Colonic mucosa (tissue), 4 donors: ENCODE results near the gene MAGEF1. TPM values are rescaled to one million over a fixed set of nuclear protein-coding genes. Genes with fewer than 3 reads are reported as not detected.

Source experiments
- DNase-seq: peaks from one replicate; pipeline ENCODE4 v3.0.0-alpha.2; 2020
- H3K27ac ChIP-seq: fragments of 200-600 bp; one replicate; pipeline ENCODE4 v1.8.0; 2021
- H3K27me3 ChIP-seq: fragments of 200-600 bp; one replicate; pipeline ENCODE4 v1.8.0; 2021
- H3K36me3 ChIP-seq: fragments of 200-600 bp; one replicate; pipeline ENCODE4 v1.8.0; 2021
- H3K4me1 ChIP-seq: fragments of 200-600 bp; one replicate; pipeline ENCODE4 v1.8.0; 2021; ENCODE audit warnings: mild to moderate bottlenecking
- H3K4me3 ChIP-seq: fragments of 200-600 bp; one replicate; pipeline ENCODE4 v1.8.0; 2021
- H3K9ac ChIP-seq, 2 donors: one replicate each; pipeline ENCODE4 v1.7.0; 2013; ENCODE audit warnings: control low read depth in 2 of 2, low read depth in 2 of 2, low read length in 2 of 2
- H3K9me3 ChIP-seq: fragments of 200-600 bp; one replicate; pipeline ENCODE4 v1.8.0; 2021
- CTCF ChIP-seq: fragments of 200-600 bp; IDR thresholded peaks from one replicate; pipeline ENCODE4 v1.8.0; 2022; ENCODE audit warnings: antibody characterized with exemption, mild to moderate bottlenecking
- intact Hi-C: fragments of 100-400 bp; cut with DNase I; formaldehyde crosslinking; loops from one replicate; pipeline ENCODE4 v1.14.1; 2022
- total RNA-seq, 2 donors: library from RNA; stranded (reverse); fragmentation: NEBNext Ultra II Directional in 1 of 2; extraction: Animal tissue kit (Norgen Biotek cat#: 25700) in 1 of 2; gene quantifications; one replicate each; pipeline ENCODE4 v1.2.1, GENCODE V29; 2021
- donor health status: healthy.
- donor health status: DM: no; HTN: no; CAD: no.
- donor health status: DM: no; HTN: no; CAD: no.

Gene MAGEF1
- total RNA-seq, 2 donors from 2014 or later, result 28.3 to 42.6 TPM

GRCh38 chr3:184693011-184693975, 18.6 kb downstream of the MAGEF1 start:
- H3K9ac ChIP-seq, result no peak overlapping the region
- no peaks in the 10 kb centered on the region for H3K27me3 ChIP-seq
- no peak for TF ChIP-seq CTCF
- H3K4me3 ChIP-seq, result no peak overlapping the region
- no peak for DNase-seq
- no peaks in the 10 kb centered on the region for H3K36me3 ChIP-seq
- H3K9me3 ChIP-seq, result no peaks in the 10 kb centered on the region
- no peak overlapping the region for H3K27ac ChIP-seq
- intact Hi-C loops, result no loop called here
- H3K4me1 ChIP-seq, result no peaks in the 10 kb centered on the region

GRCh38 chr3:184691397-184692231, 20.2 kb downstream of the MAGEF1 start:
- Histone ChIP-seq H3K9me3 (no peaks in the 10 kb centered on the region), H3K36me3 (no peaks in the 10 kb centered on the region), H3K27me3 (no peaks in the 10 kb centered on the region), H3K9ac (peak overlapping the region in 1 of 2 donors; percentile 6), H3K4me3 (no peak overlapping the region), H3K27ac (no peak overlapping the region), H3K4me1 (no peaks in the 10 kb centered on the region)
- TF ChIP-seq CTCF, result no peak
- DNase-seq, result no peak
- intact Hi-C loops, result no loop called here

GRCh38 chr3:184690192-184690883, 21.5 kb downstream of the MAGEF1 start:
- no peak for TF ChIP-seq CTCF
- DNase-seq, result no peak
- Histone ChIP-seq H3K36me3 (no peaks in the 10 kb centered on the region), H3K4me3 (no peak overlapping the region), H3K27ac (no peak overlapping the region), H3K9ac (no peak overlapping the region), H3K9me3 (no peaks in the 10 kb centered on the region), H3K4me1 (no peaks in the 10 kb centered on the region), H3K27me3 (no peaks in the 10 kb centered on the region)
- intact Hi-C loops, result no loop called here

- no peaks in the 10 kb centered on the region for H3K36me3 ChIP-seq
- TF ChIP-seq CTCF, result no peak
- no peak overlapping the region for H3K9ac ChIP-seq
- H3K4me1 ChIP-seq, result no peaks in the 10 kb centered on the region
- no peak for DNase-seq
- H3K4me3 ChIP-seq, result no peak overlapping the region
- H3K27ac ChIP-seq, result peak overlapping the region; percentile 44
- H3K27me3 ChIP-seq, result no peaks in the 10 kb centered on the region
- intact Hi-C loops, result no loop called here
- no peaks in the 10 kb centered on the region for H3K9me3 ChIP-seq
Observed at GRCh38 chr3:184688882-184689271, 23.0 kb downstream of the MAGEF1 start.

GRCh38 chr3:184688251-184688881, 23.5 kb downstream of the MAGEF1 start:
- TF ChIP-seq CTCF, result no peak
- intact Hi-C loops, result no loop called here
- Histone ChIP-seq H3K36me3 (no peaks in the 10 kb centered on the region), H3K27me3 (no peaks in the 10 kb centered on the region), H3K4me1 (no peaks in the 10 kb centered on the region), H3K9ac (no peak overlapping the region), H3K27ac (peak overlapping the region; percentile 44), H3K4me3 (no peak overlapping the region), H3K9me3 (no peaks in the 10 kb centered on the region)
- DNase-seq, result no peak
